Epithelial cell of prostate (primary cell): ENCODE results near the gene RO60.

Source experiments
- DNase-seq: peaks from one replicate; pipeline ENCODE4 v3.0.0-alpha.2; 2011; ENCODE audit warnings: low read depth, low spot score
- H3K27ac ChIP-seq: fragments of 450-650 bp; 2 replicates; pipeline ENCODE4 v1.5.1; 2017; ENCODE audit warnings: mild to moderate bottlenecking

The RO60 gene

GRCh38 chr1:193104907-193105820 lies 45.8 kb downstream of the RO60 start, which contains the start of gene GLRX2:
Gene GLRX2 (minus strand): TSS chr1:193105414. CDS start chr1:193105382, 32 bp downstream.
- peak within 1 kb of the TSS; percentile 88 for H3K27ac ChIP-seq
- no peak for DNase-seq

- H3K27ac ChIP-seq = peak overlapping the region; percentile 88
- DNase-seq = no peak
These were observed 46.4 kb downstream of the RO60 start for GRCh38 chr1:193105821-193106177.

GRCh38 chr1:193108471-193108870 lies 49.1 kb downstream of the RO60 start:
- H3K27ac ChIP-seq = no peak overlapping the region
- no peak for DNase-seq
